GM12878 (cell line): Measurements from ENCODE around the gene EHMT2. TPM values are rescaled to one million over a fixed set of nuclear protein-coding genes. Genes with fewer than 3 reads are reported as not detected.

Experiments
- ATAC-seq: fragments of 200-7000 bp; cut with Tn5 transposase; 3 replicates; pipeline ENCODE4 v1.9.1; 2020; ENCODE audit warnings: mild to moderate bottlenecking, moderate library complexity
- BruUV-seq: library from RNA; stranded (reverse); fragments of 400-500 nt; replicated peaks from 2 replicates; lab custom pipeline; 2021; lab: Mats Ljungman, UMichigan
- CTCF ChIA-PET: fragments of 300-600 bp; sonication (Branson Sonifier 250); formaldehyde crosslinking; extraction: SDS; loops from one replicate; lab custom pipeline; 2021; ENCODE audit warnings: inconsistent platforms; lab: Yijun Ruan, JAX
- POLR2A ChIA-PET: fragments of 350-600 bp; formaldehyde crosslinking; extraction: SDS; loops from one replicate; lab custom pipeline; 2021; ENCODE audit warnings: inconsistent platforms; lab: Charles Lee
- RAD21 ChIA-PET: fragments of 300-600 bp; sonication (Branson Sonifier 250); formaldehyde crosslinking; loops from one replicate; lab custom pipeline; 2023; ENCODE audit warnings: antibody characterized with exemption; ENCODE audit not compliant: unreplicated experiment; lab: Charles Lee
- SMC1A ChIA-PET: fragments of 300-600 bp; sonication (Branson Sonifier 250); formaldehyde crosslinking; loops from one replicate; lab custom pipeline; 2023; ENCODE audit not compliant: unreplicated experiment, uncharacterized antibody; lab: Charles Lee
- DNase-seq: peaks from one replicate; pipeline ENCODE4 v3.0.0-alpha.2; 2011; ENCODE audit warnings: low read depth, low spot score
- FAIRE-seq: peaks from 3 replicates; lab custom pipeline; 2011; peaks lifted over from hg19 to GRCh38; lab: Jason Lieb, UNC
- H2AFZ ChIP-seq: 2 replicates; pipeline ENCODE4 v1.6.0; 2011; ENCODE audit warnings: low read depth, low read length, control low read depth; ENCODE audit not compliant: control insufficient read depth
- H3K27ac ChIP-seq: 2 replicates; pipeline ENCODE4 v1.5.1; 2011; ENCODE audit warnings: control low read depth; ENCODE audit not compliant: control insufficient read depth, insufficient read depth
- H3K27me3 ChIP-seq, 2 experiments: replicated peaks in 1 of 2; 2 replicates each; pipeline versions ENCODE4 v1.6.0 to v1.6.1; 2011; ENCODE audit warnings: low read length in 1 of 2; ENCODE audit not compliant: control insufficient read depth in 2 of 2, insufficient read depth in 2 of 2
- H3K36me3 ChIP-seq, 2 experiments: 2 replicates each; pipeline ENCODE4 v1.5.1; 2011; ENCODE audit warnings: low read length in 1 of 2; ENCODE audit not compliant: control insufficient read depth in 2 of 2, insufficient read depth in 2 of 2
- H3K4me1 ChIP-seq: 2 replicates; pipeline ENCODE4 v1.6.1; 2011; ENCODE audit warnings: mild to moderate bottlenecking, low read length, moderate library complexity, mixed read lengths; ENCODE audit not compliant: control insufficient read depth, insufficient read depth
- H3K4me2 ChIP-seq: 2 replicates; pipeline ENCODE4 v1.6.0; 2011; ENCODE audit warnings: control low read depth; ENCODE audit not compliant: control insufficient read depth, insufficient read depth
- H3K4me3 ChIP-seq: fragments of 200-600 bp; sonication (generic); 2 replicates; pipeline ENCODE4 v1.5.1; 2016
- H3K79me2 ChIP-seq: 2 replicates; pipeline ENCODE4 v1.6.0; 2011; ENCODE audit warnings: low read length; ENCODE audit not compliant: control insufficient read depth, insufficient read depth
- H3K9ac ChIP-seq: 2 replicates; pipeline ENCODE4 v1.8.0; 2011; ENCODE audit warnings: low read length, control low read depth, mixed read lengths; ENCODE audit not compliant: control insufficient read depth, insufficient read depth
- H3K9me3 ChIP-seq: replicated peaks from 3 replicates; pipeline ENCODE4 v1.5.1; 2011; ENCODE audit warnings: mild to moderate bottlenecking, low read length; ENCODE audit not compliant: control insufficient read depth, insufficient read depth
- H4K20me1 ChIP-seq: 2 replicates; pipeline ENCODE4 v1.6.0; 2011; ENCODE audit not compliant: control insufficient read depth, insufficient read depth
- BACH1 ChIP-seq: fragments of 450-650 bp; IDR thresholded peaks from 2 replicates; pipeline ENCODE4 v1.6.1; 2017; ENCODE audit warnings: mild to moderate bottlenecking, borderline replicate concordance
- EP300 ChIP-seq, 2 experiments: fragments of 150-350 bp in 1 of 2; IDR thresholded peaks; 2 replicates each; pipeline ENCODE4 v1.6.1; 2011 to 2012; ENCODE audit warnings: low read depth in 2 of 2, low read length in 2 of 2, borderline replicate concordance in 1 of 2, improper control_type of control experiment in 1 of 2, inconsistent platforms in 1 of 2; ENCODE audit not compliant: control insufficient read depth in 1 of 2
- FOXM1 ChIP-seq: IDR thresholded peaks from 2 replicates; pipeline ENCODE4 v1.6.1; 2012; ENCODE audit warnings: low read depth, mild to moderate bottlenecking, inconsistent platforms, low read length, moderate library complexity
- POLR2AphosphoS2 ChIP-seq: IDR thresholded peaks from 2 replicates; pipeline ENCODE4 v1.6.1; 2011; ENCODE audit warnings: low read depth, mild to moderate bottlenecking, low read length, improper control_type of control experiment, moderate library complexity
- PRDM15 ChIP-seq: fragments of 450-650 bp; formaldehyde crosslinking; IDR thresholded peaks from 2 replicates; pipeline ENCODE4 v1.4.0; 2020; ENCODE audit warnings: mild to moderate bottlenecking, moderate library complexity
- SUZ12 ChIP-seq: fragments of 200-600 bp; sonication (generic); IDR thresholded peaks from one replicate; pipeline ENCODE4 v1.6.1; 2018; ENCODE audit warnings: antibody characterized with exemption, mild to moderate bottlenecking; ENCODE audit not compliant: unreplicated experiment
- TAF1 ChIP-seq: IDR thresholded peaks from 2 replicates; pipeline ENCODE4 v1.6.1; 2011; ENCODE audit warnings: mild to moderate bottlenecking, low read depth, low read length, borderline replicate concordance
- ZNF622 ChIP-seq: fragments of 450-650 bp; IDR thresholded peaks from 2 replicates; pipeline ENCODE4 v1.6.1; 2017; ENCODE audit warnings: mild to moderate bottlenecking, inconsistent platforms
- ZSCAN29 ChIP-seq: fragments of 450-650 bp; IDR thresholded peaks from 2 replicates; pipeline ENCODE4 v1.6.1; 2017; ENCODE audit warnings: mild to moderate bottlenecking, moderate library complexity
- WGBS: methylation state at CpG from one replicate; pipeline ENCODE4 v1.1.6; 2016; ENCODE audit warnings: low lambda C conversion rate; ENCODE audit not compliant: insufficient replicate concordance, insufficient coverage; ENCODE audit errors: missing lambda C conversion rate; 5-methylcytosine and 5-hydroxymethylcytosine counted together
- in situ Hi-C: fragments of 300-500 bp; cut with MboI; formaldehyde crosslinking; loops from 9 replicates; pipeline ENCODE4 v1.14.3; 2018; ENCODE audit warnings: mixed read lengths
- intact Hi-C: fragments of 100-400 bp; cut with micrococcal nuclease; formaldehyde crosslinking; loops from one replicate; pipeline ENCODE4 v1.14.2; 2022; ENCODE audit not compliant: unreplicated experiment
- polyA plus RNA-seq, 11 experiments: library from polyadenylated mRNA; depleted of rRNA in 4 of 11; unstranded in 6 of 11; stranded (reverse) in 5 of 11; fragments of >200 nt; fragmentation: Nextera tagmentation in 4 of 11; fragmentation: Illumina TruSeq in 1 of 11; extraction: Ambion mirVana in 4 of 11; extraction: Trizol in 1 of 11; gene quantifications; 1 replicate in 1 of 11; 2 replicates in 10 of 11; pipeline versions ENCODE4 v1.2.1 to v1.2.3, GENCODE V29; 2011 to 2016; ENCODE audit warnings: inconsistent platforms in 2 of 11, missing spikeins in 2 of 11, low read depth in 1 of 11
- total RNA-seq, 4 experiments: library from RNA; depleted of rRNA in 3 of 4; stranded (reverse); fragments of >200 nt in 3 of 4; fragmentation: Illumina TruSeq in 1 of 4; extraction: Trizol in 1 of 4; gene quantifications; 2 replicates each; pipeline versions ENCODE4 v1.2.1 to v1.2.3, GENCODE V29; 2013 to 2021
- TF ChIP-seq, protein P1 (sequence below): IDR thresholded peaks from 2 replicates; pipeline ENCODE4 v1.6.1; 2012; ENCODE audit warnings: low read depth, low read length, improper control_type of control experiment

EHMT2 gene
- total and polyA plus RNA-seq, 10 of the 15 experiments (the other 5 are each of a cell fraction or from before 2014, with no cell fraction given): 1.7 to 53.2 (median 36.3) TPM

- no peak for TF ChIP-seq TAF1
- TF ChIP-seq EP300 (IDR thresholded peaks at IDR 0.05; ENCODE audit: borderline replicate concordance in 1 of 2, control insufficient read depth in 1 of 2, low read depth in 2 of 2, low read length in 2 of 2): no peak
- no peak for TF ChIP-seq ZSCAN29
- no peak for TF ChIP-seq SUZ12
- TF ChIP-seq, all 136 proteins: peak for 0
Measured at GRCh38 chr6:31947070-31947675, 49.7 kb upstream of the EHMT2 start (continued).

DNA sequence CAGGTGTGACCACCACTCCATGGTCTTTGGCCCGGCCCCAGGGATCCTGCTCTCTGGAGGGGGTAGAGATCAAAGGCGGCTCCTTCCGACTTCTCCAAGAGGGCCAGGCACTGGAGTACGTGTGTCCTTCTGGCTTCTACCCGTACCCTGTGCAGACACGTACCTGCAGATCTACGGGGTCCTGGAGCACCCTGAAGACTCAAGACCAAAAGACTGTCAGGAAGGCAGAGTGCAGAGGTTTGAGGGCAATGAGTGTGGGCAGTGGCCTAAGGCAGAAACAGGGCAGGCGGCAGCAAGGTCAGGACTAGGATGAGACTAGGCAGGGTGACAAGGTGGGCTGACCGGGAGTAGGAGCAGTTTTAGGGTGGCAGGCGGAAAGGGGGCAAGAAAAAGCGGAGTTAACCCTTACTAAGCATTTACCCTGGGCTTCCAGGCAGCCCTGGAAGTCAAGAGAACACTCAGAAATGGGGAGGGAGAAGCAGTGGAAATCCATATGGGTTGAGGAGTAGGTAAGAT, 48.9 kb upstream of the EHMT2 start:
- Histone ChIP-seq H3K4me3 (no peak overlapping the region), H3K36me3 (no peaks in the 10 kb centered on the region; a peak in 1 of 4 replicates), H3K9ac (no peak overlapping the region), H3K27me3 (peaks cover 0 to 3% of the 10 kb centered on the region in 2 experiments; a peak in 3 of 4 replicates), H3K9me3 (no peaks in the 10 kb centered on the region), H2AFZ (no peak overlapping the region), H4K20me1 (no peaks in the 10 kb centered on the region), H3K79me2 (no peaks in the 10 kb centered on the region), H3K4me1 (peaks cover 3% of the 10 kb centered on the region; the same call in 1 of the 2 replicates), H3K4me2 (no peak overlapping the region), H3K27ac (no peak overlapping the region)
- 48% methylated on average over 11 of the region's 11 CpGs for WGBS
- ChIA-PET CTCF (interaction anchor here (0.8 kb wide), 1 partner anchor 77 kb away, joined by 3 read pairs; no protein-coding TSS in a partner anchor), RAD21 (no interaction called here), POLR2A (interaction anchor here (0.5 kb wide), 1 partner anchor 114 kb away, joined by 7 read pairs; no protein-coding TSS in a partner anchor), SMC1A (no interaction called here)
- no peak for TF ChIP-seq FOXM1
- no peak for TF ChIP-seq BACH1
- TF ChIP-seq, protein P1, sequence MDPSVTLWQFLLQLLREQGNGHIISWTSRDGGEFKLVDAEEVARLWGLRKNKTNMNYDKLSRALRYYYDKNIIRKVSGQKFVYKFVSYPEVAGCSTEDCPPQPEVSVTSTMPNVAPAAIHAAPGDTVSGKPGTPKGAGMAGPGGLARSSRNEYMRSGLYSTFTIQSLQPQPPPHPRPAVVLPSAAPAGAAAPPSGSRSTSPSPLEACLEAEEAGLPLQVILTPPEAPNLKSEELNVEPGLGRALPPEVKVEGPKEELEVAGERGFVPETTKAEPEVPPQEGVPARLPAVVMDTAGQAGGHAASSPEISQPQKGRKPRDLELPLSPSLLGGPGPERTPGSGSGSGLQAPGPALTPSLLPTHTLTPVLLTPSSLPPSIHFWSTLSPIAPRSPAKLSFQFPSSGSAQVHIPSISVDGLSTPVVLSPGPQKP: no peak
- TF ChIP-seq POLR2AphosphoS2: no peak
- TF ChIP-seq PRDM15 (CRISPR knock-in tag): no peak
- no peak for TF ChIP-seq ZNF622
- in situ Hi-C loops: no loop called here
- intact Hi-C loops: no loop called here
- ATAC-seq (no peak), DNase-seq (no peak), FAIRE-seq (no peak)
- BruUV-seq: no TSS peak
